ENCODE measurements around the gene FCER2. TPM values are rescaled to one million over a fixed set of nuclear protein-coding genes. Genes with fewer than 3 reads are reported as not detected.

Gene FCER2
- total RNA-seq, 1 experiment from 2014 or later, result 0.15 TPM

- no peaks in the 10 kb centered on the region for H3K27me3 ChIP-seq (ENCODE audit: control insufficient read depth, insufficient read depth, low read length)
- intact Hi-C loops (cut with micrococcal nuclease; ENCODE audit: unreplicated experiment) (no loop called here), in situ Hi-C loops (cut with HindIII; ENCODE audit: low pct_unique_long_range_greater_than_20kb, low sequenced_read_pairs) (no loop called here)
- H3K4me3 ChIP-seq (ENCODE audit: low read depth in 2 of 2, low read length in 2 of 2), result no peak overlapping the region
- no peaks in the 10 kb centered on the region for H3K36me3 ChIP-seq (ENCODE audit: control insufficient read depth, insufficient read depth, low read length)
- DNase-seq (ENCODE audit: low read depth, low spot score) (no peak), ATAC-seq (no peak)
- no peak for TF ChIP-seq CTCF (IDR thresholded peaks at IDR 0.05)
- no peak for TF ChIP-seq POLR2AphosphoS5 (IDR thresholded peaks at IDR 0.05; ENCODE audit: low read depth, low read length)
- no peak for TF ChIP-seq REST (IDR thresholded peaks at IDR 0.05; ENCODE audit: insufficient read depth in 1 of 2, low read depth in 2 of 2, low read length in 1 of 2)
- TF ChIP-seq SIN3A (IDR thresholded peaks at IDR 0.05; ENCODE audit: borderline replicate concordance, insufficient read depth, low read depth, low read length), result no peak
- TF ChIP-seq TCF7L2 (IDR thresholded peaks at IDR 0.05; ENCODE audit: low read depth, low read length), result no peak
- no TSS peak for BruUV-seq (replicated peaks)
- no peaks in the 10 kb centered on the region for H3K9me3 ChIP-seq (ENCODE audit: control insufficient read depth, insufficient read depth, low read depth, low read length)
- H3K27ac ChIP-seq (ENCODE audit: low read length), result no peak overlapping the region
- CTCF ChIA-PET, result no interaction called here
- no peaks in the 10 kb centered on the region for H3K4me1 ChIP-seq (ENCODE audit: control insufficient read depth, insufficient read depth, low read length)
- POLR2A ChIA-PET, result no interaction called here
Observed at GRCh38 chr19:7709932-7710460, 8.1 kb upstream of the FCER2 start.

GRCh38 chr19:7706955-7707456 lies 5.1 kb upstream of the FCER2 start:
- POLR2A ChIA-PET, result no interaction called here
- no peak for TF ChIP-seq SIN3A (IDR thresholded peaks at IDR 0.05; ENCODE audit: borderline replicate concordance, insufficient read depth, low read depth, low read length)
- no peak for TF ChIP-seq REST (IDR thresholded peaks at IDR 0.05; ENCODE audit: insufficient read depth in 1 of 2, low read depth in 2 of 2, low read length in 1 of 2)
- no peak for TF ChIP-seq TCF7L2 (IDR thresholded peaks at IDR 0.05; ENCODE audit: low read depth, low read length)
- no peak for TF ChIP-seq POLR2AphosphoS5 (IDR thresholded peaks at IDR 0.05; ENCODE audit: low read depth, low read length)
- no peak for TF ChIP-seq CTCF (IDR thresholded peaks at IDR 0.05)
- BruUV-seq (replicated peaks), result no TSS peak
- Histone ChIP-seq H3K4me1 (ENCODE audit: control insufficient read depth, insufficient read depth, low read length) (no peaks in the 10 kb centered on the region), H3K9me3 (ENCODE audit: control insufficient read depth, insufficient read depth, low read depth, low read length) (no peaks in the 10 kb centered on the region), H3K27ac (ENCODE audit: low read length) (no peak overlapping the region), H3K27me3 (ENCODE audit: control insufficient read depth, insufficient read depth, low read length) (no peaks in the 10 kb centered on the region), H3K36me3 (ENCODE audit: control insufficient read depth, insufficient read depth, low read length) (no peaks in the 10 kb centered on the region), H3K4me3 (ENCODE audit: low read depth in 2 of 2, low read length in 2 of 2) (no peak overlapping the region)
- CTCF ChIA-PET, result interaction anchor here (0.5 kb wide), 2 partner anchors 131 to 742 kb away, joined by 5 to 7 read pairs; no protein-coding TSS in a partner anchor
- ATAC-seq (no peak), DNase-seq (ENCODE audit: low read depth, low spot score) (no peak)
- intact Hi-C loops (cut with micrococcal nuclease; ENCODE audit: unreplicated experiment), result no loop called here
- in situ Hi-C loops (cut with HindIII; ENCODE audit: low pct_unique_long_range_greater_than_20kb, low sequenced_read_pairs), result no loop called here
